Muscle layer of colon (tissue), 2 donors: ENCODE data around the gene DUSP3.

ENCODE experiments used
- H3K27ac ChIP-seq: one replicate; pipeline ENCODE4 v1.7.0; 2013; ENCODE audit warnings: low read depth, mild to moderate bottlenecking, low read length, moderate library complexity
- H3K27me3 ChIP-seq, 2 donors: one replicate each; pipeline ENCODE4 v1.7.0; 2013; ENCODE audit warnings: low read length in 2 of 2, mild to moderate bottlenecking in 2 of 2; ENCODE audit not compliant: insufficient read depth in 2 of 2, control insufficient read depth in 1 of 2
- H3K36me3 ChIP-seq: one replicate; pipeline ENCODE4 v1.7.0; 2013; ENCODE audit warnings: mild to moderate bottlenecking, low read length; ENCODE audit not compliant: insufficient read depth
- H3K4me1 ChIP-seq: one replicate; pipeline ENCODE4 v1.7.0; 2013; ENCODE audit warnings: mild to moderate bottlenecking, low read length; ENCODE audit not compliant: insufficient read depth
- H3K4me3 ChIP-seq, 2 donors: one replicate each; pipeline ENCODE4 v1.7.0; 2013; ENCODE audit warnings: low read length in 2 of 2, low read depth in 1 of 2, mild to moderate bottlenecking in 1 of 2, moderate library complexity in 1 of 2
- H3K9ac ChIP-seq: one replicate; pipeline ENCODE4 v1.7.0; 2013; ENCODE audit warnings: low read length
- H3K9me3 ChIP-seq: one replicate; pipeline ENCODE4 v1.7.0; 2013; ENCODE audit warnings: mild to moderate bottlenecking, low read length
- donor health status: abdominal sarcoma.
- donor health status: Adenocarcinoma of cecum.

Gene DUSP3

DNA sequence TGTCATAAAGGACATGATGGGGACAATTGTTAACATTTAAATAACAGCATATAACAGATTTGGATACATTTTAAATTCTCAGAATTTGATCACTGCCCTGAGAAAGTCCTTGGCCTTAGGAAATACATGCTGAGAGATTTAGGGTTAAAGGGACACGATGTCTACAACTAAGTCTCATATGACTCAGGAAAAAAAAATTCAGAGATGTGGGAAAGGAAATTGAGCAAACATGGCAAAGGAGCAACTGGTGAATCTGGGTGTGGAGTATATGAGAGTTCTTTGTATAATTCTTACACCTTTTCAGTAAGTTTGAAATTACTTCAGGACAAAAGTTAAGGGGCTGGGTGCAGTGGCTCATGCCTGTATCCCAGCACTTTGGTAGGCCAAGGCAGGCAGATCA, 35.9 kb upstream of the DUSP3 start:
- no peaks in the 10 kb centered on the region for H3K4me1 ChIP-seq
- H3K27ac ChIP-seq, result no peak overlapping the region
- no peaks in the 10 kb centered on the region for H3K27me3 ChIP-seq
- H3K9me3 ChIP-seq, result no peaks in the 10 kb centered on the region
- no peak overlapping the region for H3K4me3 ChIP-seq
- no peak overlapping the region for H3K9ac ChIP-seq
- peaks cover 30% of the 10 kb centered on the region for H3K36me3 ChIP-seq

DNA sequence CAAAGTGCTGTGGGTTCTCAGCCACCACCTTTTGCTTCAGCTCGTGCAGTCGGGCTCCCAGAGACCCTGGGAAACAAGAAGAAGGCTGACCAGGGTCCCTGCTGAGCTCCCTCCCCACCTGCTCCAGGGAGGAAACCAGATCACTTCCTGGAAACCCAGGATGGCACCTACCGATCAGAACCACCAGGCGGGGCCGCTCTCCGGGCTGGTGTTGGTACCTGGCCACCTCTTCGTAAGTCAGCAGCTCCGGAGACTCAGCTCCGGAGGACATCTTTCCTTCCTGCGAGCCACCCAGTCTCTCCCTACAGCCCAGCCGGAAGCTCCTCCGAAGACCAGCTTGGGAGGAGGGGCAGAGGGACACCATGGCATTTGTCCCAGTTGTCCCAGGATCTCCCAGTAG, 35.2 kb upstream of the DUSP3 start:
- Histone ChIP-seq H3K27me3 (no peaks in the 10 kb centered on the region), H3K9me3 (no peaks in the 10 kb centered on the region), H3K4me1 (no peaks in the 10 kb centered on the region), H3K36me3 (peaks cover 30% of the 10 kb centered on the region), H3K27ac (no peak overlapping the region), H3K4me3 (no peak overlapping the region), H3K9ac (no peak overlapping the region)

- H3K36me3 ChIP-seq, result peaks cover 32% of the 10 kb centered on the region
- no peak overlapping the region for H3K27ac ChIP-seq
- H3K9ac ChIP-seq, result no peak overlapping the region
- no peaks in the 10 kb centered on the region for H3K27me3 ChIP-seq
- no peak overlapping the region for H3K4me3 ChIP-seq
- no peaks in the 10 kb centered on the region for H3K4me1 ChIP-seq
- no peaks in the 10 kb centered on the region for H3K9me3 ChIP-seq
These were observed 34.6 kb upstream of the DUSP3 start for GRCh38 chr17:43813386-43813785.

DNA sequence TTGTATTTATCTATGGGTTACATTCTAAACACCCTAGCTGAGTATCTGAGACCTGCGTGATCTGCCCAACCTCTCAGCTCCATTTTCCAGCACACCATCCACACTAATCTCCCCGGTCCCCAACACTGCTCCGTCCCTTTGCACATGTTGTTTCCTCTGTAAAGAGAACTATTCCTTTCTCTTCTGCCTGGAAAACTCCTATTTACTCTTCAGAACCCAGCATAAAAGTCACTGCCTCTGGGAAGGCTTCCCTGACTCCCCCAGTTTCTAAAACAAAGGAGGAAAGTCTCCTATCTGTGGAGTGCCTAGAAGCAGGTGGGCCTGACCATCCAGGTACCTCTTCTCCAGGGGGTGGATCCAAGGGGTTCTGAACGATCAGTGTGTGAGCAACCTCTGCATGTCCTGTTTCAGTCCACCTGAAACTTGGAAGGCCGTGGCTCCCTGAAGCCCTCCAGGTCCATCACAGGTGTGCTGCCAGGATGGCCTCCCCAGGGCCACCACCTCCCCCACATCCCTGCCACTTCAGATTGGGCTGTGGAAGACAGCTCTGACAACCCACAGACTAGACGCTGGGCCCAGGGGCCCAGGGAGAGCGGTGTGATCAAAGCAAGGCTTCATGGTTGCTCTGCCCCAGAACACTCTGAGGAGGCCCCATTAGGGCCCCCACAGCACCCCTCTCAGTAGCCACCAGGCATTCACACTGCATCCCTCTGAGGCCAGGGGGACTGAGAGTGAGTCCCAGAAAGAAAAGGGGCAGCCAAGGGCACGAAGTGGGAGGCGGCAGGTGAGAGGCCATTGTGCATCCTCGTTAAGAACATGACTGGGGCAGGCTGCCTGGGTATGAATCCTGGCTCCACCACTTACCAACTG, 33.9 kb upstream of the DUSP3 start:
- Histone ChIP-seq H3K4me3 (no peak overlapping the region), H3K9ac (no peak overlapping the region), H3K9me3 (no peaks in the 10 kb centered on the region), H3K4me1 (no peaks in the 10 kb centered on the region), H3K27ac (no peak overlapping the region), H3K36me3 (peaks cover 32% of the 10 kb centered on the region), H3K27me3 (no peaks in the 10 kb centered on the region)

DNA sequence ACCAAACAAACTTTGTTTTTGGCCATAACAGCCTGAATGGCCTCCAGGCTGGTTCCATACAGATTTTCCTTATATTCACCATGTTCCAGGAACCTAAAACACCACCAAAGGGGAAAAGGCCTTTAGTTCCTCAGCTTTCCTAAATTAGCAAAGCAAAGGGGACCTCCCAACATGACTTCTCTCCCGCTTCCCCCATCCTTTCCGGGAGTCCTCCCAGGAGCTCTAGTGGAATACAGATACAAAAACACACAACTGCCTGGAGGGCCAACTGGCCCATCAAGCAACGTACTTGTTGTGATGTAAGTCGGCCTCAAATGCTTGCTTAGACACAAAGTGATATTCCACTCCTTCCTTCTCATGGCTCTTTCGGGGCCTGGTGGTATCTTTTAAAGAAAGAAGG, 32.0 kb upstream of the DUSP3 start:
- Histone ChIP-seq H3K27ac (no peak overlapping the region), H3K9me3 (no peaks in the 10 kb centered on the region), H3K4me1 (no peaks in the 10 kb centered on the region), H3K36me3 (peaks cover 32% of the 10 kb centered on the region), H3K27me3 (no peaks in the 10 kb centered on the region), H3K9ac (no peak overlapping the region), H3K4me3 (no peak overlapping the region)

DNA sequence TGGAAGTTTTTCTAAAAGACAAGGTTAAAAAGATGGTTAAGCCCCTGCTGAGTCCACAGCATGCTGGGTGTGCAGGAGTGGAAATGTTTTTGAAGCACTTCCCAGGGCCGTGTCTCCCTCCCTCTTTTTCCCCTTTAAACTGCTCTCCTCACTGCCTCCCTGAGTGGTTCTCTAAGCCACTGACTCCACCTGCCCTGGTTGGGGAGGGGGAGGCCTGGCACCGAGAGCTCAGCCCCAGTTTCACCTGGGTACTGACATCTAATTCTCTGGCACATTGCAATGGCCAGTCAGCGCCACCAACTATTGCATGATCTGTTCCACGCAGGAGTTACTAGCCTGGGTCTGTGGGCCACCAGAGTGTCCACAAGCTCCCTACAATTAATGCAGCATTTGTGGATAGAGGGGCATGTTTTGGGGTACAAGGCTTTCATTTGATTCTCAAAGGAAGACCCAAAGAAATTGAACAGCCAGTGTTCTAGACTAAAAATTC, 31.5 kb upstream of the DUSP3 start:
- Histone ChIP-seq H3K4me1 (no peaks in the 10 kb centered on the region), H3K27me3 (no peaks in the 10 kb centered on the region), H3K36me3 (peaks cover 32% of the 10 kb centered on the region), H3K9ac (no peak overlapping the region), H3K9me3 (no peaks in the 10 kb centered on the region), H3K4me3 (no peak overlapping the region), H3K27ac (no peak overlapping the region)

DNA sequence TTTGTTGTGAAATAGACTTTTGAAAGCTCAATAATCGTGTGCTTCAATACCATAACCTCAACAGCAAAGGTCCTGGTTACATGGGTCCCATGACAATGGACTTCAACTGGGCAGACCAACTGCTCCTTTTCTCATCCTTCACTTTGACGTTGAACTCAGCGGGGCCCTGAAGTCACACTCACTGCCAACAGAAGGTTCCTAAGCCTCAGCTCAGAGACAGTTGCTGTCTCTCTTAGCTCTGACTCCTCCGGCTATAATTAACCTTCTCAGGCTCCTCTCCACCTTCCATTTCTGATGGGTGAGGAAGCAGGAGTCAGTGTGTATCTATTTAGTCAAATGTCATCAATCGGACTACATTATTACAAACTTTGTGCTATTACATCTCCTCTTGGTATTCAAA, 30.3 kb upstream of the DUSP3 start:
- Histone ChIP-seq H3K36me3 (peaks cover 28% of the 10 kb centered on the region), H3K4me1 (no peaks in the 10 kb centered on the region), H3K27ac (no peak overlapping the region), H3K27me3 (no peaks in the 10 kb centered on the region), H3K9ac (no peak overlapping the region), H3K4me3 (no peak overlapping the region), H3K9me3 (no peaks in the 10 kb centered on the region)

DNA sequence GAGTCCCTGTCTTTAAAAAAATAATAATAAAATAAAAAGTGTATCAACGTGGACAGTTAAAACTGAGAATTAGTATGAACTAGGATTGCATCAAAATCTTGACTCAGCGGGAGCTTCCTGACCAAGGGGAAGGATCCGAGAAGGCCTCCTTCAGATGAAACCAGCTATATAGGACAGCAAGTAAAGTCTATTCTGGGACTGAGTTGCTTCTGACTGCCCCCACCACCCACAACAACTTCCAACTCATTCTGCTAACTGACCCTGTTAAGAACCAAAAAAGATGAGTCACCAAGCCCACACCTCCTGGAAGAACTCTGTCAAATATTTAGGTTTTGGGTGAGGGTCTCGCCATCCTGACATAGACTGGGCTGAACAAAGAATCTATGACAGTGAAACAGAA, 29.3 kb upstream of the DUSP3 start:
- Histone ChIP-seq H3K9me3 (no peaks in the 10 kb centered on the region), H3K9ac (no peak overlapping the region), H3K4me3 (no peak overlapping the region), H3K36me3 (peaks cover 18% of the 10 kb centered on the region), H3K4me1 (no peaks in the 10 kb centered on the region), H3K27ac (no peak overlapping the region), H3K27me3 (no peaks in the 10 kb centered on the region)

DNA sequence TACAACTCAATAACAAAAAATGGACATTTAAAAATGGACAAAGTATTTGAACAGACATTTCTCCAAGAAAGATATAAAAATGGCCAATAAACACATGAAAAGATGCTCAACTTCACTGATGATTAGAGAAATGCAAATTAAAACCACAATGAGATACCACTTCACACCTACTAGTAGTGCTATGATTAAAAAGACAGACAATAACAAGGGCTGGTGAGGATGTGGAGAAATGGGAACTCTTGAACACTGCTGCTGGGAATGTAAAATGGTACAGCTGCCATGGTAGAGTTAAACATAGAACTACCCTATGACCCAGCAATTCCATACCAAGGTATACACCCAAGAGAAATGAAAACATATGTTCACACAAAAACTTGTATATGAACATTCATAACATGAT, 26.3 kb upstream of the DUSP3 start:
- H3K9ac ChIP-seq, result no peak overlapping the region
- no peak overlapping the region for H3K27ac ChIP-seq
- peaks cover 9% of the 10 kb centered on the region for H3K36me3 ChIP-seq
- no peak overlapping the region for H3K4me3 ChIP-seq
- no peaks in the 10 kb centered on the region for H3K27me3 ChIP-seq
- H3K9me3 ChIP-seq, result no peaks in the 10 kb centered on the region
- no peaks in the 10 kb centered on the region for H3K4me1 ChIP-seq

- no peaks in the 10 kb centered on the region for H3K9me3 ChIP-seq
- H3K4me3 ChIP-seq, result no peak overlapping the region
- H3K36me3 ChIP-seq, result peaks cover 4% of the 10 kb centered on the region
- H3K27ac ChIP-seq, result no peak overlapping the region
- no peaks in the 10 kb centered on the region for H3K27me3 ChIP-seq
- no peaks in the 10 kb centered on the region for H3K4me1 ChIP-seq
- H3K9ac ChIP-seq, result no peak overlapping the region
These were observed 25.0 kb upstream of the DUSP3 start for GRCh38 chr17:43803758-43804157.

DNA sequence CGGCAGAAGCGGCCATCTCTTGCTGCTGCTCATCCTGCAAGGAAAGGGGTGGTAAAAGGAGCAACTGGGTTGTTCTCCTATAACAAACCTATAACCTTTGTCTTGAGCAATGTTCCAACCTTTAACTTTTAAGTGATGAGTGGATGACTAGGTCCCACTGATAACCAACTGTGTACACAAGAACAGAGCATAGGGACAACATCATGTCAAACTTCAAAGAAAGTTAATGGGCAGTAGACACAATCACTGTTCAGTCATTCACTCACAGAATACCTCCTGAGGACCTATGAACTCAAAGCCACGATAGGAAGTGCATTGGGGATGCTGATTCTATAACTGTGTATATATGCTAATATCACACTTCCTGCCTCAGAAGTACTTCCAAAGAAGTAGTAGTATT, 23.1 kb upstream of the DUSP3 start:
- H3K9me3 ChIP-seq, result no peaks in the 10 kb centered on the region
- no peaks in the 10 kb centered on the region for H3K27me3 ChIP-seq
- no peaks in the 10 kb centered on the region for H3K36me3 ChIP-seq
- no peaks in the 10 kb centered on the region for H3K4me1 ChIP-seq
- no peak overlapping the region for H3K9ac ChIP-seq
- no peak overlapping the region for H3K4me3 ChIP-seq
- no peak overlapping the region for H3K27ac ChIP-seq

DNA sequence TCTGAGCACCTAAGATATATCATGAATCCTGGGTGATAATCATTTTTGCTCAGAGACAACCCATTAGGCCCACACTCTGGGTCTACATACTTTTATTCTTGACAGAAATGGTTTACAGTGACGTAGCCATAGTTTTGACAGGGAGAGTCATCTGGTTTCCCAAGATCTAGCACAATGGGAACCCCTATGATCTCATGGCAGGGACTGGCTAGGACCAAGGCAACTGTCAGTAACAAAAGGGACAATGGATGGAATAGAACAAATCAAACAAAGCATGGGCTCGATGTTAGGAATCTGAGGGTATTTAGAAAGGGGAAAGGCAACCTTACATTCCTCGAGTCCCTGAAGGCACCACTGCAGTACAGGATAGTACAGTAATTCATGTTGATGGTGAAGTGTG, 22.0 kb upstream of the DUSP3 start:
- Histone ChIP-seq H3K36me3 (no peaks in the 10 kb centered on the region), H3K27ac (no peak overlapping the region), H3K9ac (no peak overlapping the region), H3K4me3 (no peak overlapping the region), H3K4me1 (no peaks in the 10 kb centered on the region), H3K27me3 (no peaks in the 10 kb centered on the region), H3K9me3 (no peaks in the 10 kb centered on the region)
